Breast epithelium (tissue), 3 donors: ENCODE data around the gene KRTAP24-1.

Experiments used
- POLR2A ChIP-seq: fragments of 450-650 bp; IDR thresholded peaks from one replicate; pipeline ENCODE4 v1.6.1; 2016; ENCODE audit warnings: antibody characterized with exemption, mild to moderate bottlenecking, moderate library complexity
- POLR2AphosphoS5 ChIP-seq, 3 donors: sonication (generic); formaldehyde crosslinking; IDR thresholded peaks; one replicate each; pipeline ENCODE4 v1.6.1; 2017; ENCODE audit warnings: antibody characterized with exemption in 3 of 3
- TF ChIP-seq, protein P1 (sequence below), 3 donors: fragments of 450-650 bp; IDR thresholded peaks; one replicate each; pipeline ENCODE4 v1.5.1; 2016 to 2017; ENCODE audit warnings: antibody characterized with exemption in 3 of 3, mild to moderate bottlenecking in 3 of 3, moderate library complexity in 3 of 3

DNA sequence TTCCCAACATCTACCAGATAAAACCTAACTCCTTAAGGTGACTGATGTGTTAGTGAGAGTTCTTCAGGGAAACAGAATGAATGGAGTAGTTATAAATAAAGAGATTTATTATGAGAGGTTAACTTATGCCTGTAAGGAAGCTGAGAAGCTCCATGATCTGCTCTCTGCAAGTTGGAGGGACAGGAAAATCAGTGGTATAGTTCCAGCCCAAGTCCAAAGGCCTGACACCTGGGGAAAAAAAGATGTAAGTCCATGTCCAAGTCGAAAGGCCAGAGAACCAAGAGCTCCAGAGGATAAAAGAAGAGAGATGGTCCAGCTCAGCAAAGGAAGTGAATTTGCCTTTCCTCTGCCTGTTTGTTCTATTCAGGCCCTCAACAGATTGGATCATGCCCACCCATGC is 27.1 kb downstream of the KRTAP24-1 start:
- TF ChIP-seq, protein P1, sequence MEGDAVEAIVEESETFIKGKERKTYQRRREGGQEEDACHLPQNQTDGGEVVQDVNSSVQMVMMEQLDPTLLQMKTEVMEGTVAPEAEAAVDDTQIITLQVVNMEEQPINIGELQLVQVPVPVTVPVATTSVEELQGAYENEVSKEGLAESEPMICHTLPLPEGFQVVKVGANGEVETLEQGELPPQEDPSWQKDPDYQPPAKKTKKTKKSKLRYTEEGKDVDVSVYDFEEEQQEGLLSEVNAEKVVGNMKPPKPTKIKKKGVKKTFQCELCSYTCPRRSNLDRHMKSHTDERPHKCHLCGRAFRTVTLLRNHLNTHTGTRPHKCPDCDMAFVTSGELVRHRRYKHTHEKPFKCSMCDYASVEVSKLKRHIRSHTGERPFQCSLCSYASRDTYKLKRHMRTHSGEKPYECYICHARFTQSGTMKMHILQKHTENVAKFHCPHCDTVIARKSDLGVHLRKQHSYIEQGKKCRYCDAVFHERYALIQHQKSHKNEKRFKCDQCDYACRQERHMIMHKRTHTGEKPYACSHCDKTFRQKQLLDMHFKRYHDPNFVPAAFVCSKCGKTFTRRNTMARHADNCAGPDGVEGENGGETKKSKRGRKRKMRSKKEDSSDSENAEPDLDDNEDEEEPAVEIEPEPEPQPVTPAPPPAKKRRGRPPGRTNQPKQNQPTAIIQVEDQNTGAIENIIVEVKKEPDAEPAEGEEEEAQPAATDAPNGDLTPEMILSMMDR (IDR thresholded peaks at IDR 0.05): no peak
- no peak for TF ChIP-seq POLR2A
- TF ChIP-seq POLR2AphosphoS5 (IDR thresholded peaks at IDR 0.05): no peak
